ENCODE measurements around the gene NACC1.

- TF ChIP-seq CTCF (conservative IDR thresholded peaks at IDR 0.05; ENCODE audit: low read length): no peak
- TF ChIP-seq EZH2phosphoT487 (IDR thresholded peaks at IDR 0.05; ENCODE audit: borderline replicate concordance): no peak
These were observed 38.5 kb upstream of the NACC1 start for GRCh38 chr19:13079542-13079986.

Measured in Loucy (cell line).